GM12865 (cell line): ENCODE results near the gene MIAT.

Experiments used
- DNase-seq: peaks from one replicate; pipeline ENCODE4 v3.0.0; 2010; ENCODE audit warnings: low read depth
- H3K4me3 ChIP-seq: 2 replicates; pipeline ENCODE4 v1.5.1; 2011; ENCODE audit warnings: mild to moderate bottlenecking, low read depth, low read length, control low read depth
- CTCF ChIP-seq: IDR thresholded peaks from 2 replicates; pipeline ENCODE4 v1.5.1; 2011; ENCODE audit warnings: low read length, control low read depth, low read depth, inconsistent platforms; ENCODE audit not compliant: insufficient read depth; ENCODE audit errors: missing control alignments

The MIAT gene

GRCh38 chr22:26674211-26675190 lies 17.1 kb downstream of the MIAT start:
- peak; percentile 81 for DNase-seq
- peak; percentile 25 for TF ChIP-seq CTCF
- H3K4me3 ChIP-seq: peak overlapping the region; percentile 95

DNA sequence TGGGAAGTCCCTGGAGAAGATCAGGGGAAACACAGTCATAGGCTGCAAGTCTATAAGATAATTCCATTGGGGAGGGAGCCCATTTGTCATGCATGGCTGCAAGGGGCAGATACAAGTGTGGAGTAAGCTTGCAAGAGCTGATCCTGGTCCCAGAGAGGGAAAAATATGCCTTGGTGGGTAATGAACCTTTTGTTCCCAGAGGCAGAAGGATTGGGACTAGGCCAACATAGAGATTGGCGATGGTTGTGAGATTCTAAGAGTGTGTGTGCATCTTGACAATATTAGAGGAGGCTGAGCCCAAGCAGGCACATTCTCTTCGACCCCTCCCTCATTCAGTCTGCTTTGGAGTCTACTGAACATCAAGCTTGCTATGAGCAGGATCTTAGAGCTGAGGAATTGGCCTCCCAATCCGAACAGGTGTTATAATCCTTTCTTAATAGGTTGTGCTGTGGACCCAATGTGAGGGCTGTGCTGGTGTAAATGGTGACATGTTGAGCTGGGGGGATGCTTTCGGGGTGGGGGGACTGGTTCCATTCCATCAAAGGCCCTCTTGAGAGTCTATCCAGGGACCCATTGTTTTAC lies 18.4 kb downstream of the MIAT start:
- no peak for TF ChIP-seq CTCF
- DNase-seq: no peak
- H3K4me3 ChIP-seq: peak overlapping the region; percentile 95

DNA sequence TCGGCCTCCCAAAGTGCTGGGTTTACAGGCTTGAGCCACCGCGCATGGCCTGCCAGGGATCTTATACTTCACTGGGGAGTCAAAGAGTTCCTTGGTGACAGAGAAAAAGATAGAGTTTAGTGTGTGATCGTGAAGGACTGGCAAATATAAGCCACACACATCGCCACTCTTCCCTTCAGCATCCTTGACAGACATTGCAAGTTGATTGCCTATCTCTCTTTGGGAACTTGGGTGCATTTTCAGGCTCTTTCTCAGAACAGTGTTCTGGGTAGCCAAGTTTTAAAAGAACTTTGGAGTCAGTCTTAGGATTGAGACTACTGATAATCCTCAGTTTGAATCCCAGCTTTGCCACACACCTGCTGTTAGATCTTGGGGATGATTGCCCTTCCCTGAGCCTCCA lies 19.8 kb downstream of the MIAT start:
- H3K4me3 ChIP-seq: no peak overlapping the region
- TF ChIP-seq CTCF: no peak
- no peak for DNase-seq

- peak; percentile 97 for TF ChIP-seq CTCF
- H3K4me3 ChIP-seq: no peak overlapping the region
- DNase-seq: peak; percentile 87
Observed at GRCh38 chr22:26679003-26679629, 21.7 kb downstream of the MIAT start.

- no peak for DNase-seq
- TF ChIP-seq CTCF: no peak
- no peak overlapping the region for H3K4me3 ChIP-seq
Observed at GRCh38 chr22:26680485-26680884, 23.1 kb downstream of the MIAT start.

DNA sequence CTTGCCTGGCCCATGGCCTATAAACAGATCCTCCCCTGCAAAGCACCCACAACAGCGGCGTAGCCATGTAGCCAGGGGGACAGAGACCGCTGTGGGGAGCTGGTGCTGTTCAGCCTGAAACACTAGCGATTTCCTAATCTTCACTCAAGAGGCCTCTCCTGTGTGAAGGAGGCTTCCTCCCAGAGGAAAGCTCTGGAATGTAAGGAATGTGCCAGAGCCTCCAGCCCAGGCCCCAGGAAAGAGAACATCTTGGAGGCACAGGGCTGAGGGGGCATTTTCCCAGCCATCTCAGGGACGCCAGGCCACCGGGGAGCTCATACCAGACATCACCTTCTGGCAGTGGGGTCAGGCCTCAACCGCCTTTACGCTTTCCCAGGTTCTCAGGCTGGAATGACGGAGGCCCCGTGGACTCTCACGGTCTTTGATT lies 24.0 kb downstream of the MIAT start:
- no peak overlapping the region for H3K4me3 ChIP-seq
- TF ChIP-seq CTCF: no peak
- DNase-seq: no peak
